Subcutaneous abdominal adipose tissue (tissue), 5 donors: ENCODE measurements around the gene ID3.

ENCODE experiments used
- H3K27ac ChIP-seq: one replicate; pipeline ENCODE4 v1.7.0; 2013; ENCODE audit warnings: low read depth, mild to moderate bottlenecking, inconsistent platforms, low read length, moderate library complexity
- H3K27me3 ChIP-seq, 5 donors: one replicate each; pipeline ENCODE4 v1.7.0; 2013; ENCODE audit warnings: low read length in 5 of 5, inconsistent platforms in 1 of 5; ENCODE audit not compliant: control insufficient read depth in 5 of 5, insufficient read depth in 4 of 5
- H3K36me3 ChIP-seq, 5 donors: one replicate each; pipeline ENCODE4 v1.7.0; 2013; ENCODE audit warnings: low read length in 5 of 5; ENCODE audit not compliant: control insufficient read depth in 5 of 5, insufficient read depth in 5 of 5
- H3K4me1 ChIP-seq, 5 donors: one replicate each; pipeline ENCODE4 v1.7.0; 2013; ENCODE audit warnings: low read length in 5 of 5, mild to moderate bottlenecking in 3 of 5, moderate library complexity in 1 of 5; ENCODE audit not compliant: control insufficient read depth in 5 of 5, insufficient read depth in 5 of 5
- H3K4me3 ChIP-seq, 5 donors: one replicate each; pipeline ENCODE4 v1.7.0; 2013; ENCODE audit warnings: low read length in 5 of 5, low read depth in 1 of 5
- H3K9ac ChIP-seq, 5 donors: one replicate each; pipeline ENCODE4 v1.7.0; 2013; ENCODE audit warnings: low read length in 5 of 5, mild to moderate bottlenecking in 4 of 5, moderate library complexity in 3 of 5
- H3K9me3 ChIP-seq, 5 donors: one replicate each; pipeline ENCODE4 v1.7.0; 2013; ENCODE audit warnings: low read length in 5 of 5; ENCODE audit not compliant: control insufficient read depth in 5 of 5
- donor health status: healthy.
- donor health status: healthy.
- donor health status: healthy.
- donor health status: healthy.
- donor health status: healthy.

Gene ID3

DNA sequence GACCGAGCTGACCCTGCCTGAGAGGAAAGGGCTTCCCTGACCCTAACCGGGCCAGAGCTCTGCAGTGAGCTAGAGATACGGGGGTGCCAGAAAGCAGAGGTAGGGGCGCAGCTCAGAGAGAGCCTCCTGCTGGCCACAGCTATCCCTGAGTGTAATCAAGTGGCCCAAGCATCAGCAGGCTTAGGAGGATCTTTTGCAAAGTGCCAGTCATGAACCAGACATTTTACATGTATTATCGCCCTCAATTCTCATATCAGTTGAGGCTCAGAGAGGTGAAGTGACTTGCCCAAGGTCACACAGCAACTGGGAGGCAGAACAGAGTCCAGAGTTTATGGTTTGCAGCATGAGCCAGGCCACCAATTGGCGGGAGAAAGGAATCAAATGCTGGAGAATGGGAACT is 7.0 kb upstream of the ID3 start:
- no peak overlapping the region for H3K4me3 ChIP-seq
- H3K4me1 ChIP-seq, result peaks cover 12 to 45% (median 24%) of the 10 kb centered on the region in 5 donors
- no peaks in the 10 kb centered on the region for H3K9me3 ChIP-seq
- H3K27ac ChIP-seq, result peak overlapping the region; percentile 9
- no peaks in the 10 kb centered on the region for H3K36me3 ChIP-seq
- H3K27me3 ChIP-seq, result peaks cover 0 to 9% (median 0%) of the 10 kb centered on the region in 5 donors
- H3K9ac ChIP-seq, result no peak overlapping the region

DNA sequence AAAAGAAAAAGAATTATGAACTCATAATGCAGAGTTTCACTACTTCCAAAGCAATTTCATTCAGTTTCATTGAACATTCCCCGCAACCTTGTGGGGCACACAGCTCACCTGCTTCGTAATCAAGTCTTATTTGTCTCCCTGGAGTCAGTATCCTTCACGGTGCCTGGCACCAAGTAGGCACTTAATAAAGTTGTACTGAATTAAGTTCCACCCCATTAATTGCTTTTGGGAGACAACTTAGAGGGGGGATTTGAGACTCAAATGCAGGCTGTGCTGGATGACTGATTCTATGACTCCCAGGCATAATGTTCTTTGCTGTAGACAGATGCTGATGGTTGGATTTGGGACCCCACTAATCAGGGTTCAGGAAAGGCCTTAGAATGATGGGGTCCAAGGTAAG is 6.5 kb upstream of the ID3 start:
- Histone ChIP-seq H3K27me3 (peaks cover 0 to 9% (median 0%) of the 10 kb centered on the region in 5 donors), H3K9ac (no peak overlapping the region), H3K4me1 (peaks cover 17 to 50% (median 30%) of the 10 kb centered on the region in 5 donors), H3K9me3 (no peaks in the 10 kb centered on the region), H3K36me3 (no peaks in the 10 kb centered on the region), H3K4me3 (no peak overlapping the region), H3K27ac (no peak overlapping the region)

GRCh38 chr1:23564529-23565122 is 5.3 kb upstream of the ID3 start:
- no peak overlapping the region for H3K9ac ChIP-seq
- H3K4me1 ChIP-seq, result peaks cover 17 to 61% (median 39%) of the 10 kb centered on the region in 5 donors
- peaks cover 0 to 9% (median 0%) of the 10 kb centered on the region in 5 donors for H3K27me3 ChIP-seq
- H3K4me3 ChIP-seq, result no peak overlapping the region
- H3K27ac ChIP-seq, result peak overlapping the region; percentile 37
- no peaks in the 10 kb centered on the region for H3K9me3 ChIP-seq
- no peaks in the 10 kb centered on the region for H3K36me3 ChIP-seq

GRCh38 chr1:23563755-23564374 is 4.6 kb upstream of the ID3 start:
- Histone ChIP-seq H3K27me3 (peaks cover 0 to 5% (median 0%) of the 10 kb centered on the region in 5 donors), H3K9me3 (no peaks in the 10 kb centered on the region), H3K27ac (peak overlapping the region; percentile 96), H3K36me3 (no peaks in the 10 kb centered on the region), H3K4me1 (peaks cover 15 to 58% (median 41%) of the 10 kb centered on the region in 5 donors), H3K4me3 (no peak overlapping the region), H3K9ac (peak overlapping the region in 1 of 5 donors; percentile 48)

GRCh38 chr1:23563003-23563402 is 3.7 kb upstream of the ID3 start:
- Histone ChIP-seq H3K9me3 (no peaks in the 10 kb centered on the region), H3K4me1 (peaks cover 13 to 59% (median 45%) of the 10 kb centered on the region in 5 donors), H3K9ac (no peak overlapping the region), H3K27ac (peak overlapping the region; percentile 96), H3K4me3 (no peak overlapping the region), H3K27me3 (peaks cover 0 to 10% (median 0%) of the 10 kb centered on the region in 5 donors), H3K36me3 (no peaks in the 10 kb centered on the region)

- no peaks in the 10 kb centered on the region for H3K9me3 ChIP-seq
- peak overlapping the region in 4 of 5 donors; percentile 12 to 55 (median 33) for H3K4me3 ChIP-seq
- peaks cover 0 to 10% (median 0%) of the 10 kb centered on the region in 5 donors for H3K27me3 ChIP-seq
- peaks cover 13 to 62% (median 45%) of the 10 kb centered on the region in 5 donors for H3K4me1 ChIP-seq
- peak overlapping the region; percentile 96 for H3K27ac ChIP-seq
- H3K36me3 ChIP-seq, result peaks cover 0 to 3% (median 0%) of the 10 kb centered on the region in 5 donors
- H3K9ac ChIP-seq, result peak overlapping the region; percentile 10 to 68 (median 44)
Measured at GRCh38 chr1:23562137-23562876, 3.0 kb upstream of the ID3 start.

- Histone ChIP-seq H3K36me3 (peaks cover 0 to 5% (median 0%) of the 10 kb centered on the region in 5 donors), H3K4me3 (peak overlapping the region in 3 of 5 donors; percentile 12 to 55 (median 31)), H3K27me3 (peaks cover 0 to 10% (median 0%) of the 10 kb centered on the region in 5 donors), H3K9me3 (no peaks in the 10 kb centered on the region), H3K4me1 (peaks cover 15 to 65% (median 50%) of the 10 kb centered on the region in 5 donors), H3K9ac (peak overlapping the region; percentile 10 to 68 (median 44)), H3K27ac (peak overlapping the region; percentile 96)
Measured at GRCh38 chr1:23561813-23562100, 2.5 kb upstream of the ID3 start.

GRCh38 chr1:23561076-23561812 is 1.9 kb upstream of the ID3 start:
- H3K4me3 ChIP-seq, result peak overlapping the region in 4 of 5 donors; percentile 9 to 99 (median 90)
- peak overlapping the region; percentile 10 to 48 (median 44) for H3K9ac ChIP-seq
- peaks cover 0 to 10% (median 0%) of the 10 kb centered on the region in 5 donors for H3K27me3 ChIP-seq
- H3K4me1 ChIP-seq, result peaks cover 18 to 70% (median 54%) of the 10 kb centered on the region in 5 donors
- peaks cover 0 to 5% (median 0%) of the 10 kb centered on the region in 5 donors for H3K36me3 ChIP-seq
- H3K27ac ChIP-seq, result peak overlapping the region; percentile 96
- H3K9me3 ChIP-seq, result no peaks in the 10 kb centered on the region

DNA sequence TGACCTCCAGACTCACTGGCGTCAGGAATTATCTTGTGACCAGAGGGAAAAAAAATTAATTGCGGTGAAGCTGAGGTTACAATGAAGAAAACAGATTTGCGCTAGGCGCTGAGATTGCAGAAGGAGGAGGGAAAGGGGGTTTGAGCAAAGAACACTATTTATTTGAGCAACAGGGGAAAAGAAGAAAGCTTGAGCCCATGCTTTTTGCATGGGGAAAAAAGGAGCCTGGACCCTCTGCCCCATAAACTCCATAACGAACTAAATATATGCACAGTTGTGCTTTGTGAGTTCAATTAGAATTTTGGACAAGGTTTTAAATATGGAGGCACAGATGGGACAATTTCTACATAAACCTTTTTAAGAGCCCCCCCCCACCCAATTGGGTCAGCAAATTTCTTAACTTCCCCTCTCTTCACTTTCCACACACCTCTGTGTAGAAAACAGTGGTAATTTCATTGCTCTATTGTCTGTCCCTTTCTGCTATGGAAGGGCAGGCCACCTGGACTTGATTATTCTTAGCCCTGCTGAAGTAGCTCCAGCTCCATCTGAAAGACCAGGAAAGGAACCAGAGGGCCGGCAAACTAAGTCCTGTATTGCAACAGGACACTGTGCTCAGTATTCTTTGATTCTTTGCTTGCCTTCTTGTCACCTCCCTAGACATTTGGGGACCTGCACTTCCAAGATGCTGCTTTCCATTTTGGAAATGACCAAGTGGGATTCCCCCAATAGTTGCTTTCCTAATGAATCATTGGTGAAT is 862 bp upstream of the ID3 start:
- Histone ChIP-seq H3K27ac (peak overlapping the region; percentile 96), H3K27me3 (peaks cover 0 to 7% (median 0%) of the 10 kb centered on the region in 5 donors), H3K4me3 (peak overlapping the region; percentile 69 to 99 (median 87)), H3K9me3 (no peaks in the 10 kb centered on the region), H3K9ac (peak overlapping the region; percentile 48 to 79 (median 76)), H3K36me3 (peaks cover 0 to 5% (median 0%) of the 10 kb centered on the region in 5 donors), H3K4me1 (peaks cover 27 to 81% (median 65%) of the 10 kb centered on the region in 5 donors)
